Ureter (tissue), 1 donor: ENCODE data around the gene FSD1. TPM values are rescaled to one million over a fixed set of nuclear protein-coding genes. Genes with fewer than 3 reads are reported as not detected.
"Not testable (repeated sequence)": the region's sequence is repeated elsewhere in the genome, so short reads cannot be mapped to it uniquely, and the experiment has no call there.

ENCODE experiments used
- DNase-seq: peaks from one replicate; pipeline ENCODE4 v3.0.0-alpha.2; 2020; ENCODE audit warnings: low spot score
- total RNA-seq: library from RNA; stranded (reverse); gene quantifications from one replicate; pipeline ENCODE4 v1.2.4, GENCODE V29; 2023
- donor health status: DM: yes; HTN: yes; CAD: no.

FSD1 gene
- total RNA-seq, 1 donor from 2014 or later, result not detected

- peak; percentile 94 for DNase-seq
Measured at GRCh38 chr19:4343370-4344307, 39.2 kb downstream of the FSD1 start, which contains the start of gene MPND. TSS of gene MPND (plus strand) at chr19:4343562. CDS start at chr19:4343594, 32 bp downstream.

GRCh38 chr19:4345342-4346019, 41.1 kb downstream of the FSD1 start:
- no peak for DNase-seq

GRCh38 chr19:4346020-4346383, 41.6 kb downstream of the FSD1 start:
- DNase-seq, result no peak

GRCh38 chr19:4347521-4347920, 43.1 kb downstream of the FSD1 start:
- DNase-seq, result no peak

- not testable (repeated sequence) for DNase-seq
Measured at GRCh38 chr19:4349225-4349624, 44.8 kb downstream of the FSD1 start.

GRCh38 chr19:4350111-4350510, 45.7 kb downstream of the FSD1 start:
- DNase-seq, result no peak

- DNase-seq, result no peak
Measured at GRCh38 chr19:4350726-4351125, 46.3 kb downstream of the FSD1 start.

GRCh38 chr19:4352701-4353121, 48.3 kb downstream of the FSD1 start:
- no peak for DNase-seq

GRCh38 chr19:4354282-4354681, 49.9 kb downstream of the FSD1 start:
- DNase-seq, result no peak

GRCh38 chr19:4354897-4355296, 50.5 kb downstream of the FSD1 start:
- no peak for DNase-seq

- no peak for DNase-seq
Measured at GRCh38 chr19:4357095-4357797, 52.8 kb downstream of the FSD1 start.

- DNase-seq, result no peak
Measured at GRCh38 chr19:4357921-4358326, 53.5 kb downstream of the FSD1 start.

- DNase-seq, result no peak
Measured at GRCh38 chr19:4358709-4359626, 54.6 kb downstream of the FSD1 start.

GRCh38 chr19:4359627-4360000, 55.2 kb downstream of the FSD1 start:
- no peak for DNase-seq

GRCh38 chr19:4360081-4360569, 55.7 kb downstream of the FSD1 start:
- no peak for DNase-seq

GRCh38 chr19:4360641-4361151, 56.3 kb downstream of the FSD1 start:
- DNase-seq, result no peak

GRCh38 chr19:4361152-4362046, 57.0 kb downstream of the FSD1 start:
- DNase-seq, result no peak

GRCh38 chr19:4362101-4362828, 57.9 kb downstream of the FSD1 start:
- no peak for DNase-seq
